Stimulated activated CD4-positive, alpha-beta T cell treated with anti-CD3 and anti-CD28 coated beads, Interleukin-12 subunit alpha, Interleukin-12 subunit beta, amount 100 ng/mL, for 48 hours (primary cell): ENCODE measurements around the gene HDAC4.

Experiments
- DNase-seq, 3 donors: peaks; one replicate each; pipeline ENCODE4 v3.0.0-alpha.2; 2020; ENCODE audit warnings: low read depth in 2 of 3, low spot score in 1 of 3

Gene HDAC4

GRCh38 chr2:239398521-239398921 is 2.3 kb downstream of the HDAC4 start:
- DNase-seq, result no peak

- DNase-seq, result no peak
Observed at GRCh38 chr2:239397931-239398471, 2.8 kb downstream of the HDAC4 start.

GRCh38 chr2:239396881-239397681 is 3.7 kb downstream of the HDAC4 start:
- no peak for DNase-seq

GRCh38 chr2:239395524-239395923 is 5.3 kb downstream of the HDAC4 start:
- DNase-seq, result no peak

- no peak for DNase-seq
Observed at GRCh38 chr2:239394978-239395377, 5.8 kb downstream of the HDAC4 start.

GRCh38 chr2:239394346-239394945 is 6.4 kb downstream of the HDAC4 start:
- DNase-seq, result no peak

- no peak for DNase-seq
Observed at GRCh38 chr2:239393941-239394340, 6.9 kb downstream of the HDAC4 start.

- no peak for DNase-seq
Observed at GRCh38 chr2:239393388-239393940, 7.4 kb downstream of the HDAC4 start.

- DNase-seq, result no peak
Observed at GRCh38 chr2:239392688-239393387, 8.0 kb downstream of the HDAC4 start.

- no peak for DNase-seq
Observed at GRCh38 chr2:239392072-239392357, 8.8 kb downstream of the HDAC4 start.

GRCh38 chr2:239391286-239392071 is 9.3 kb downstream of the HDAC4 start:
- no peak for DNase-seq

GRCh38 chr2:239390546-239391285 is 10.1 kb downstream of the HDAC4 start:
- DNase-seq, result no peak

- no peak for DNase-seq
Observed at GRCh38 chr2:239389414-239390329, 11.1 kb downstream of the HDAC4 start.

- no peak for DNase-seq
Observed at GRCh38 chr2:239388236-239389151, 12.3 kb downstream of the HDAC4 start.

GRCh38 chr2:239387811-239388210 is 13.0 kb downstream of the HDAC4 start:
- DNase-seq, result no peak

GRCh38 chr2:239386872-239387445 is 13.9 kb downstream of the HDAC4 start:
- no peak for DNase-seq

GRCh38 chr2:239386001-239386670 is 14.7 kb downstream of the HDAC4 start:
- DNase-seq, result no peak
